Adrenal gland (tissue), 12 donors: ENCODE data around the gene CCDC159. TPM values are rescaled to one million over a fixed set of nuclear protein-coding genes. Genes with fewer than 3 reads are reported as not detected.

Experiments used
- DNase-seq, 7 donors: peaks; one replicate each; pipeline ENCODE4 v3.0.0-alpha.2; 2019 to 2020
- H3K27ac ChIP-seq, 5 donors: fragments of 200-600 bp; sonication (generic) in 4 of 5; 1 replicate in 3 of 5; 2 replicates in 2 of 5; pipeline versions ENCODE4 v1.5.1 to v1.8.0; 2016 to 2020; ENCODE audit warnings: mild to moderate bottlenecking in 1 of 5
- H3K27me3 ChIP-seq: fragments of 200-600 bp; 2 replicates; pipeline ENCODE4 v1.8.0; 2021
- H3K36me3 ChIP-seq, 2 donors: fragments of 200-600 bp; replicated peaks in 1 of 2; 1 replicate in 1 of 2; 2 replicates in 1 of 2; pipeline versions ENCODE4 v1.5.1 to v1.8.0; 2018 to 2022
- H3K4me1 ChIP-seq, 2 donors: fragments of 200-600 bp; replicated peaks in 1 of 2; 1 replicate in 1 of 2; 2 replicates in 1 of 2; pipeline versions ENCODE4 v1.5.1 to v1.8.0; 2018 to 2021
- H3K4me3 ChIP-seq, 4 donors: fragments of 200-600 bp; sonication (generic) in 3 of 4; one replicate each; pipeline ENCODE4 v1.5.1; 2016 to 2018
- H3K9me3 ChIP-seq, 3 donors: fragments of 200-600 bp; sonication (generic) in 1 of 3; replicated peaks in 1 of 3; 1 replicate in 2 of 3; 2 replicates in 1 of 3; pipeline versions ENCODE4 v1.5.1 to v1.8.0; 2016 to 2021
- CTCF ChIP-seq, 6 experiments: fragments of 450-650 bp in 4 of 6; fragments of 200-600 bp in 2 of 6; sonication (generic) in 1 of 6; IDR thresholded peaks; 1 replicate in 5 of 6; 2 replicates in 1 of 6; pipeline versions ENCODE4 v1.5.1 to v1.8.0; 2016 to 2021; ENCODE audit warnings: antibody characterized with exemption in 6 of 6, mild to moderate bottlenecking in 2 of 6, moderate library complexity in 1 of 6
- POLR2A ChIP-seq, 2 donors: fragments of 450-650 bp; IDR thresholded peaks; one replicate each; pipeline ENCODE4 v1.6.1; 2017; ENCODE audit warnings: antibody characterized with exemption in 2 of 2, mild to moderate bottlenecking in 2 of 2, moderate library complexity in 1 of 2
- WGBS, 4 donors: extraction: QIAGEN DNeasy Blood & Tissue Kit in 2 of 4; methylation state at CpG; one replicate each; pipeline versions ENCODE4 v1.1.5 to v1.1.7; 2013 to 2017; 5-methylcytosine and 5-hydroxymethylcytosine counted together
- intact Hi-C, 2 donors: fragments of 100-400 bp; cut with DNase I; formaldehyde crosslinking; loops; one replicate each; pipeline versions ENCODE4 v1.14.1 to v1.15.0; 2022 to 2023
- polyA plus RNA-seq, 3 donors: library from polyadenylated mRNA; stranded (reverse); fragments of 200-250 nt in 2 of 3; fragments of 350-450 nt in 1 of 3; fragmentation: Illumina TruSeq in 1 of 3; extraction: RNeasy Lipid Tissue Mini Kit (QIAGEN cat#74804) in 1 of 3; gene quantifications; one replicate each; pipeline ENCODE4 v1.2.3, GENCODE V29; 2013 to 2014
- total RNA-seq, 9 donors: library from RNA; depleted of rRNA in 4 of 9; stranded (reverse); fragments of >200 nt in 4 of 9; fragments of 120-200 nt in 1 of 9; fragmentation: NEBNext Ultra II Directional in 1 of 9; extraction: Animal tissue kit (Norgen Biotek cat#: 25700) in 1 of 9; gene quantifications; one replicate each; pipeline versions ENCODE4 v1.1.0 to v1.2.4, GENCODE V29; 2013 to 2023
- donor health status: healthy with polysubstance abuse.
- donor health status: Bipolar disorder and iron deficiency.
- donor health status: DM: yes; HTN: yes; CAD: no.
- donor health status: DM: no; HTN: no; CAD: no.
- donor health status: DM: no; HTN: no; CAD: no.
- donor health status: DM: yes; HTN: yes; CAD: no.

The CCDC159 gene
- total and polyA plus RNA-seq, 12 donors, result 24.1 to 479 (median 58.8) TPM

GRCh38 chr19:11322269-11323024 is 23.9 kb upstream of the CCDC159 start:
- Histone ChIP-seq H3K9me3 (no peaks in the 10 kb centered on the region), H3K4me3 (no peak overlapping the region), H3K36me3 (peaks cover 0 to 9% of the 10 kb centered on the region in 2 donors), H3K4me1 (peaks cover 12 to 18% of the 10 kb centered on the region in 2 donors), H3K27me3 (no peaks in the 10 kb centered on the region), H3K27ac (no peak overlapping the region)
- WGBS, 4 donors, result 58 to 72% (median 64%) methylated on average over 7 of the region's 7 CpGs
- intact Hi-C loops, result no loop called here
- TF ChIP-seq POLR2A (IDR thresholded peaks at IDR 0.05), result no peak
- no peak for TF ChIP-seq CTCF (IDR thresholded peaks at IDR 0.05)
- no peak for DNase-seq

GRCh38 chr19:11323601-11324078 is 22.7 kb upstream of the CCDC159 start:
- peak overlapping the region in 3 of 5 donors; percentile 20 to 84 (median 74) for H3K27ac ChIP-seq
- no peak overlapping the region for H3K4me3 ChIP-seq
- no peaks in the 10 kb centered on the region for H3K9me3 ChIP-seq
- H3K27me3 ChIP-seq, result no peaks in the 10 kb centered on the region
- no peak for DNase-seq
- H3K4me1 ChIP-seq, result peaks cover 12 to 18% of the 10 kb centered on the region in 2 donors
- TF ChIP-seq CTCF (IDR thresholded peaks at IDR 0.05) (no peak), POLR2A (IDR thresholded peaks at IDR 0.05) (no peak)
- intact Hi-C loops, result no loop called here
- 60 to 75% (median 68%) methylated on average over 4 to 5 of the region's 5 CpGs for WGBS, 4 donors
- H3K36me3 ChIP-seq, result peaks cover 0 to 9% of the 10 kb centered on the region in 2 donors

- intact Hi-C loops, result no loop called here
- DNase-seq, result peak in 6 of 7 donors; percentile 69 to 89 (median 72)
- TF ChIP-seq POLR2A (IDR thresholded peaks at IDR 0.05) (no peak), CTCF (IDR thresholded peaks at IDR 0.05) (no peak)
- Histone ChIP-seq H3K27ac (peak overlapping the region in 3 of 5 donors; percentile 25 to 84 (median 74)), H3K9me3 (no peaks in the 10 kb centered on the region), H3K4me1 (peaks cover 12 to 18% of the 10 kb centered on the region in 2 donors), H3K4me3 (no peak overlapping the region), H3K36me3 (peaks cover 0 to 9% of the 10 kb centered on the region in 2 donors), H3K27me3 (no peaks in the 10 kb centered on the region)
- 30 to 59% (median 38%) methylated on average over 9 to 10 of the region's 10 CpGs for WGBS, 4 donors
These were observed 22.1 kb upstream of the CCDC159 start for GRCh38 chr19:11324079-11324661.

- 77 to 87% (median 82%) methylated on average over 10 to 17 of the region's 17 CpGs for WGBS, 4 donors
- Histone ChIP-seq H3K36me3 (peaks cover 0 to 11% of the 10 kb centered on the region in 2 donors), H3K27ac (peak overlapping the region in 3 of 5 donors; percentile 25 to 84 (median 74)), H3K9me3 (no peaks in the 10 kb centered on the region), H3K4me3 (no peak overlapping the region), H3K27me3 (no peaks in the 10 kb centered on the region), H3K4me1 (peaks cover 12 to 18% of the 10 kb centered on the region in 2 donors)
- DNase-seq, result no peak
- intact Hi-C loops, result no loop called here
- no peak for TF ChIP-seq CTCF (IDR thresholded peaks at IDR 0.05)
- no peak for TF ChIP-seq POLR2A (IDR thresholded peaks at IDR 0.05)
These were observed 21.4 kb upstream of the CCDC159 start for GRCh38 chr19:11324748-11325389.
